GM12878 (cell line): ENCODE measurements around the gene DTX3. TPM values are rescaled to one million over a fixed set of nuclear protein-coding genes. Genes with fewer than 3 reads are reported as not detected.
A peak's percentile ranks its signal among the peaks of the same experiment; 100 is the strongest.

ENCODE experiments used
- CHD4 ChIP-seq: fragments of 200-600 bp; sonication (generic); IDR thresholded peaks from 2 replicates; pipeline ENCODE4 v1.6.1; 2016; ENCODE audit warnings: mild to moderate bottlenecking
- GATAD2B ChIP-seq: fragments of 450-650 bp; conservative IDR thresholded peaks from 2 replicates; pipeline ENCODE4 v1.6.1; 2017; ENCODE audit warnings: low read depth, mild to moderate bottlenecking, moderate library complexity
- HDGF ChIP-seq: fragments of 450-650 bp; IDR thresholded peaks from 2 replicates; pipeline ENCODE4 v1.6.1; 2016; ENCODE audit warnings: antibody characterized with exemption
- IKZF1 ChIP-seq: fragments of 450-650 bp; conservative IDR thresholded peaks from 2 replicates; pipeline ENCODE4 v1.6.1; 2017; ENCODE audit warnings: antibody characterized with exemption, mild to moderate bottlenecking
- IRF4 ChIP-seq: IDR thresholded peaks from 2 replicates; pipeline ENCODE4 v1.6.1; 2011; ENCODE audit warnings: low read depth, low read length
- MEF2B ChIP-seq: fragments of 450-650 bp; IDR thresholded peaks from 2 replicates; pipeline ENCODE4 v1.6.1; 2018; ENCODE audit warnings: mild to moderate bottlenecking, moderate library complexity; ENCODE audit not compliant: partially characterized antibody, poor library complexity, severe bottlenecking
- PAX8 ChIP-seq: fragments of 450-650 bp; IDR thresholded peaks from 2 replicates; pipeline ENCODE4 v1.6.1; 2017; ENCODE audit warnings: mild to moderate bottlenecking, moderate library complexity
- RAD21 ChIP-seq: IDR thresholded peaks from 2 replicates; pipeline ENCODE4 v1.6.1; 2011; ENCODE audit warnings: mild to moderate bottlenecking, low read depth, low read length, moderate library complexity; ENCODE audit not compliant: insufficient read depth
- RUNX3 ChIP-seq: IDR thresholded peaks from 2 replicates; pipeline ENCODE4 v1.6.1; 2012; ENCODE audit warnings: low read length, inconsistent platforms
- SREBF1 ChIP-seq: IDR thresholded peaks from 2 replicates; pipeline ENCODE4 v1.6.1; 2012; ENCODE audit warnings: mild to moderate bottlenecking, low read length
- ZNF24 ChIP-seq: fragments of 450-650 bp; IDR thresholded peaks from 2 replicates; pipeline ENCODE4 v1.6.1; 2017; ENCODE audit warnings: antibody characterized with exemption, mild to moderate bottlenecking
- polyA plus RNA-seq, 11 experiments: library from polyadenylated mRNA; depleted of rRNA in 4 of 11; unstranded in 6 of 11; stranded (reverse) in 5 of 11; fragments of >200 nt; fragmentation: Nextera tagmentation in 4 of 11; fragmentation: Illumina TruSeq in 1 of 11; extraction: Ambion mirVana in 4 of 11; extraction: Trizol in 1 of 11; gene quantifications; 1 replicate in 1 of 11; 2 replicates in 10 of 11; pipeline versions ENCODE4 v1.2.1 to v1.2.3, GENCODE V29; 2011 to 2016; ENCODE audit warnings: inconsistent platforms in 2 of 11, missing spikeins in 2 of 11, low read depth in 1 of 11
- total RNA-seq, 4 experiments: library from RNA; depleted of rRNA in 3 of 4; stranded (reverse); fragments of >200 nt in 3 of 4; fragmentation: Illumina TruSeq in 1 of 4; extraction: Trizol in 1 of 4; gene quantifications; 2 replicates each; pipeline versions ENCODE4 v1.2.1 to v1.2.3, GENCODE V29; 2013 to 2021
- TF ChIP-seq, protein P1 (sequence below): fragments of 450-650 bp; IDR thresholded peaks from 2 replicates; pipeline ENCODE4 v1.6.1; 2016; ENCODE audit warnings: mild to moderate bottlenecking
- TF ChIP-seq, protein P2 (sequence below): fragments of 450-650 bp; IDR thresholded peaks from 2 replicates; pipeline ENCODE4 v1.6.1; 2017; ENCODE audit warnings: borderline replicate concordance
- TF ChIP-seq, protein P3 (sequence below): fragments of 450-650 bp; formaldehyde crosslinking; IDR thresholded peaks from 2 replicates; pipeline ENCODE4 v1.4.0; 2022; ENCODE audit warnings: mild to moderate bottlenecking, moderate library complexity
- TF ChIP-seq, protein P4 (sequence below), 3 experiments: IDR thresholded peaks in 2 of 3; conservative IDR thresholded peaks in 1 of 3; 2 replicates each; pipeline ENCODE4 v1.5.1; 2011; ENCODE audit warnings: low read depth in 3 of 3, low read length in 3 of 3, mild to moderate bottlenecking in 3 of 3, control low read depth in 2 of 3, moderate library complexity in 2 of 3, inconsistent platforms in 1 of 3, mixed read lengths in 1 of 3; ENCODE audit not compliant: control insufficient read depth in 2 of 3, insufficient read depth in 1 of 3; ENCODE audit errors: extremely low read depth in 1 of 3
- TF ChIP-seq, protein P5 (sequence below): IDR thresholded peaks from 2 replicates; pipeline ENCODE4 v1.6.1; 2012; ENCODE audit warnings: low read depth, low read length, improper control_type of control experiment

DTX3 gene
- total and polyA plus RNA-seq, 10 of the 15 experiments (the other 5 are each of a cell fraction or from before 2014, with no cell fraction given): 1.1 to 13.6 (median 5.6) TPM

DNA sequence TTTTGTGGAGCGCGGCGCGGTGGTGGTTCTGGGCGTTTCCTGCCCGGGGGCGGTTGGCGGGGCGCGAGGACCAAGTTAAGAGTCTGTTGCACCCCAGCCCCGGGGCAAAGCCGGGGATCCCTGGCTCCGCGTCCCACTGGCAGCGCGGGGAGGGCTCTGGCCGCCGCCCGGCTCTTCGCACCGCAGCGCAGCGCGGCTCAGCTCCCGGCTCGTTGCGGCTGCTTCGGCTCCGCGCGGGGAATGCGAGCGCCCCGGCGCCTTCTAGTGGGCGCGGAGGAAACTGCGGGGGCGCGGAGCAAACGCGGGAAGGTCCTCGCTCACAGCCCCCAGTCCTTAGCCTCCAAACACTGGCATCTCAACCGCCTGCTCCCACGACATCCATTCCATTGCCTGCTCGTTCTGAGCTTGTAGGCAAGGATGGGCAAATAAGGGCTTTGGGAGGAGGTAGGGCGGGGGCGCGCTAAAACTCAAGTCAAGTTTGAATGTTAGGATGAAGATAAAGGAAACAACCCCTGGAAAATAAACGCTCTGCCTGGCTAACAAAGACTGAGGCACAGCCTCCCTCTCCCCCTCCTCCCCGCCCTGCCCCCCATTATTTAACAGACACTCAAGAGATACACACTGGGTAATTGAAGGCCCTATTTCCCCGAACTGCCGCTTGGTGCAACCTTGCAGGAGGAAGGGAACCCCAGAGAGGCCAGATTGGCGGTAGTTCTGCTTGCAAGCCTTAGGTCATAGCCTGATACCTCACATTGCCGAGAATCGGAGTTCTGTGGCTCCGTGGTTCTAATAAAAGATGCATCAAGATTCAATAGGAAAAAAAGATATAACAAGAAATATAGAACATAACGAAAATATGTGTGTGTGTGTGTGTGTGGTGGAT lies 28.6 kb downstream of the DTX3 start, which contains the start of gene B4GALNT1 (continued):
- TF ChIP-seq, protein P1, sequence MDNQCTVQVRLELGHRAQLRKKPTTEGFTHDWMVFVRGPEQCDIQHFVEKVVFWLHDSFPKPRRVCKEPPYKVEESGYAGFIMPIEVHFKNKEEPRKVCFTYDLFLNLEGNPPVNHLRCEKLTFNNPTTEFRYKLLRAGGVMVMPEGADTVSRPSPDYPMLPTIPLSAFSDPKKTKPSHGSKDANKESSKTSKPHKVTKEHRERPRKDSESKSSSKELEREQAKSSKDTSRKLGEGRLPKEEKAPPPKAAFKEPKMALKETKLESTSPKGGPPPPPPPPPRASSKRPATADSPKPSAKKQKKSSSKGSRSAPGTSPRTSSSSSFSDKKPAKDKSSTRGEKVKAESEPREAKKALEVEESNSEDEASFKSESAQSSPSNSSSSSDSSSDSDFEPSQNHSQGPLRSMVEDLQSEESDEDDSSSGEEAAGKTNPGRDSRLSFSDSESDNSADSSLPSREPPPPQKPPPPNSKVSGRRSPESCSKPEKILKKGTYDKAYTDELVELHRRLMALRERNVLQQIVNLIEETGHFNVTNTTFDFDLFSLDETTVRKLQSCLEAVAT: no peak
- peak; percentile 63 for TF ChIP-seq IKZF1
- TF ChIP-seq PAX8: no peak
- TF ChIP-seq IRF4: no peak
- TF ChIP-seq RAD21: peak; percentile 53
- TF ChIP-seq, protein P2, sequence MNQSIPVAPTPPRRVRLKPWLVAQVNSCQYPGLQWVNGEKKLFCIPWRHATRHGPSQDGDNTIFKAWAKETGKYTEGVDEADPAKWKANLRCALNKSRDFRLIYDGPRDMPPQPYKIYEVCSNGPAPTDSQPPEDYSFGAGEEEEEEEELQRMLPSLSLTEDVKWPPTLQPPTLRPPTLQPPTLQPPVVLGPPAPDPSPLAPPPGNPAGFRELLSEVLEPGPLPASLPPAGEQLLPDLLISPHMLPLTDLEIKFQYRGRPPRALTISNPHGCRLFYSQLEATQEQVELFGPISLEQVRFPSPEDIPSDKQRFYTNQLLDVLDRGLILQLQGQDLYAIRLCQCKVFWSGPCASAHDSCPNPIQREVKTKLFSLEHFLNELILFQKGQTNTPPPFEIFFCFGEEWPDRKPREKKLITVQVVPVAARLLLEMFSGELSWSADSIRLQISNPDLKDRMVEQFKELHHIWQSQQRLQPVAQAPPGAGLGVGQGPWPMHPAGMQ: no peak
- no peak for TF ChIP-seq CHD4
- TF ChIP-seq, protein P3, sequence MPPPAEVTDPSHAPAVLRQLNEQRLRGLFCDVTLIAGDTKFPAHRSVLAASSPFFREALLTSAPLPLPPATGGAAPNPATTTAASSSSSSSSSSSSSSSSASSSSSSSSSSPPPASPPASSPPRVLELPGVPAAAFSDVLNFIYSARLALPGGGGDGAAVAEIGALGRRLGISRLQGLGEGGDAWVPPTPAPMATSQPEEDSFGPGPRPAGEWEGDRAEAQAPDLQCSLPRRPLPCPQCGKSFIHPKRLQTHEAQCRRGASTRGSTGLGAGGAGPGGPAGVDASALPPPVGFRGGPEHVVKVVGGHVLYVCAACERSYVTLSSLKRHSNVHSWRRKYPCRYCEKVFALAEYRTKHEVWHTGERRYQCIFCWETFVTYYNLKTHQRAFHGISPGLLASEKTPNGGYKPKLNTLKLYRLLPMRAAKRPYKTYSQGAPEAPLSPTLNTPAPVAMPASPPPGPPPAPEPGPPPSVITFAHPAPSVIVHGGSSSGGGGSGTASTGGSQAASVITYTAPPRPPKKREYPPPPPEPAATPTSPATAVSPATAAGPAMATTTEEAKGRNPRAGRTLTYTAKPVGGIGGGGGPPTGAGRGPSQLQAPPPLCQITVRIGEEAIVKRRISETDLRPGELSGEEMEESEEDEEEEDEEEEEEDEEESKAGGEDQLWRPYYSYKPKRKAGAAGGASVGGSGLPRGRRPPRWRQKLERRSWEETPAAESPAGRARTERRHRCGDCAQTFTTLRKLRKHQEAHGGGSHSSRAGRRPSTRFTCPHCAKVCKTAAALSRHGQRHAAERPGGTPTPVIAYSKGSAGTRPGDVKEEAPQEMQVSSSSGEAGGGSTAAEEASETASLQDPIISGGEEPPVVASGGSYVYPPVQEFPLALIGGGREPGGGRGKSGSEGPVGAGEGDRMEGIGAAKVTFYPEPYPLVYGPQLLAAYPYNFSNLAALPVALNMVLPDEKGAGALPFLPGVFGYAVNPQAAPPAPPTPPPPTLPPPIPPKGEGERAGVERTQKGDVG (CRISPR knock-in tag): no peak
- no peak for TF ChIP-seq HDGF
- TF ChIP-seq GATAD2B: peak; percentile 74; the same call in 1 of the 2 replicates
- TF ChIP-seq MEF2B: no peak
- TF ChIP-seq, protein P4, sequence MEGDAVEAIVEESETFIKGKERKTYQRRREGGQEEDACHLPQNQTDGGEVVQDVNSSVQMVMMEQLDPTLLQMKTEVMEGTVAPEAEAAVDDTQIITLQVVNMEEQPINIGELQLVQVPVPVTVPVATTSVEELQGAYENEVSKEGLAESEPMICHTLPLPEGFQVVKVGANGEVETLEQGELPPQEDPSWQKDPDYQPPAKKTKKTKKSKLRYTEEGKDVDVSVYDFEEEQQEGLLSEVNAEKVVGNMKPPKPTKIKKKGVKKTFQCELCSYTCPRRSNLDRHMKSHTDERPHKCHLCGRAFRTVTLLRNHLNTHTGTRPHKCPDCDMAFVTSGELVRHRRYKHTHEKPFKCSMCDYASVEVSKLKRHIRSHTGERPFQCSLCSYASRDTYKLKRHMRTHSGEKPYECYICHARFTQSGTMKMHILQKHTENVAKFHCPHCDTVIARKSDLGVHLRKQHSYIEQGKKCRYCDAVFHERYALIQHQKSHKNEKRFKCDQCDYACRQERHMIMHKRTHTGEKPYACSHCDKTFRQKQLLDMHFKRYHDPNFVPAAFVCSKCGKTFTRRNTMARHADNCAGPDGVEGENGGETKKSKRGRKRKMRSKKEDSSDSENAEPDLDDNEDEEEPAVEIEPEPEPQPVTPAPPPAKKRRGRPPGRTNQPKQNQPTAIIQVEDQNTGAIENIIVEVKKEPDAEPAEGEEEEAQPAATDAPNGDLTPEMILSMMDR (IDR thresholded peaks at IDR 0.05 in 2 of 3, conservative IDR thresholded peaks at IDR 0.05 in 1 of 3; ENCODE audit: control insufficient read depth in 2 of 3, extremely low read depth in 1 of 3, insufficient read depth in 1 of 3, low read depth in 3 of 3, low read length in 3 of 3): peak; percentile 77 to 93 (median 86)
- 0 out of 2 replicates have a peak, but pooled peaks have one; percentile 18 for TF ChIP-seq RUNX3
- TF ChIP-seq, protein P5, sequence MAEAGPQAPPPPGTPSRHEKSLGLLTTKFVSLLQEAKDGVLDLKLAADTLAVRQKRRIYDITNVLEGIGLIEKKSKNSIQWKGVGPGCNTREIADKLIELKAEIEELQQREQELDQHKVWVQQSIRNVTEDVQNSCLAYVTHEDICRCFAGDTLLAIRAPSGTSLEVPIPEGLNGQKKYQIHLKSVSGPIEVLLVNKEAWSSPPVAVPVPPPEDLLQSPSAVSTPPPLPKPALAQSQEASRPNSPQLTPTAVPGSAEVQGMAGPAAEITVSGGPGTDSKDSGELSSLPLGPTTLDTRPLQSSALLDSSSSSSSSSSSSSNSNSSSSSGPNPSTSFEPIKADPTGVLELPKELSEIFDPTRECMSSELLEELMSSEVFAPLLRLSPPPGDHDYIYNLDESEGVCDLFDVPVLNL: no peak
- no peak for TF ChIP-seq SREBF1
- TF ChIP-seq ZNF24: no peak
